ENCODE data around the gene PHOX2A.
"Not testable (repeated sequence)": the region's sequence is repeated elsewhere in the genome, so short reads cannot be mapped to it uniquely, and the experiment has no call there.

DNA sequence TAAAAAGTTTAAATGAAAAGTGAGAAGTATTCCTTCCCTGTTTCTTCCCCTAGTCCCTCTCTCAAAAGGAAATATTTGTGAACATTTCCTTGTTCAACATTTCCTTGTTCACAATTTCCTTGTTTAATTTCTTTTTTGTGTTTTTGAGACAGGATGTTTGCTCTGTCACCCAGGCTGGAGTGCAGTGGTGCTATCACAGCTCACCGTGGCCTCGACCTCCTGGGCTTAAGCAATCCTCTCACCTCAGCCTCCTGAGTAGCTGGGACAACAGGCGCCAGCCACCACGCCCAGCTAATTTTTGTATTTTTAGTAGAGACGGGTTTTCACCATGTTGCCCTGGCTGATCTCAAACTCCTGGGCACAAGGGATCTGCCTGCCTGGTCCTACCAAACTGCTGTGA, 23.0 kb upstream of the PHOX2A start:
- not testable (repeated sequence) for TF ChIP-seq POLR2A (IDR thresholded peaks at IDR 0.05)
- TF ChIP-seq, protein P1, sequence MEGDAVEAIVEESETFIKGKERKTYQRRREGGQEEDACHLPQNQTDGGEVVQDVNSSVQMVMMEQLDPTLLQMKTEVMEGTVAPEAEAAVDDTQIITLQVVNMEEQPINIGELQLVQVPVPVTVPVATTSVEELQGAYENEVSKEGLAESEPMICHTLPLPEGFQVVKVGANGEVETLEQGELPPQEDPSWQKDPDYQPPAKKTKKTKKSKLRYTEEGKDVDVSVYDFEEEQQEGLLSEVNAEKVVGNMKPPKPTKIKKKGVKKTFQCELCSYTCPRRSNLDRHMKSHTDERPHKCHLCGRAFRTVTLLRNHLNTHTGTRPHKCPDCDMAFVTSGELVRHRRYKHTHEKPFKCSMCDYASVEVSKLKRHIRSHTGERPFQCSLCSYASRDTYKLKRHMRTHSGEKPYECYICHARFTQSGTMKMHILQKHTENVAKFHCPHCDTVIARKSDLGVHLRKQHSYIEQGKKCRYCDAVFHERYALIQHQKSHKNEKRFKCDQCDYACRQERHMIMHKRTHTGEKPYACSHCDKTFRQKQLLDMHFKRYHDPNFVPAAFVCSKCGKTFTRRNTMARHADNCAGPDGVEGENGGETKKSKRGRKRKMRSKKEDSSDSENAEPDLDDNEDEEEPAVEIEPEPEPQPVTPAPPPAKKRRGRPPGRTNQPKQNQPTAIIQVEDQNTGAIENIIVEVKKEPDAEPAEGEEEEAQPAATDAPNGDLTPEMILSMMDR (IDR thresholded peaks at IDR 0.05): not testable (repeated sequence)

Data from Peyer's patch (tissue), 4 donors.